GM12865 (cell line): ENCODE measurements around the gene MIA2.

Experiments
- DNase-seq: peaks from one replicate; pipeline ENCODE4 v3.0.0; 2010; ENCODE audit warnings: low read depth
- H3K4me3 ChIP-seq: 2 replicates; pipeline ENCODE4 v1.5.1; 2011; ENCODE audit warnings: mild to moderate bottlenecking, low read depth, low read length, control low read depth
- CTCF ChIP-seq: IDR thresholded peaks from 2 replicates; pipeline ENCODE4 v1.5.1; 2011; ENCODE audit warnings: low read length, control low read depth, low read depth, inconsistent platforms; ENCODE audit not compliant: insufficient read depth; ENCODE audit errors: missing control alignments

MIA2 gene

GRCh38 chr14:39428118-39428517 is 194.4 kb downstream of the MIA2 start:
- no peak for TF ChIP-seq CTCF
- H3K4me3 ChIP-seq: no peak overlapping the region
- no peak for DNase-seq

- peak overlapping the region; percentile 95 for H3K4me3 ChIP-seq
- peak; percentile 21 for DNase-seq
- no peak for TF ChIP-seq CTCF
Measured at GRCh38 chr14:39430762-39431415, 197.2 kb downstream of the MIA2 start.

- peak; percentile 74 for DNase-seq
- peak overlapping the region; percentile 95 for H3K4me3 ChIP-seq
- no peak for TF ChIP-seq CTCF
Measured at GRCh38 chr14:39431416-39432178, 197.9 kb downstream of the MIA2 start.

GRCh38 chr14:39432179-39432618 is 198.5 kb downstream of the MIA2 start, which contains the start of gene FBXO33:
Gene FBXO33 (minus strand): TSS chr14:39432433. CDS start chr14:39432162, 271 bp downstream.
- H3K4me3 ChIP-seq: peak within 1 kb of the TSS; percentile 95
- DNase-seq: peak; percentile 99
- TF ChIP-seq CTCF: no peak

GRCh38 chr14:39432619-39433451 is 199.1 kb downstream of the MIA2 start:
- TF ChIP-seq CTCF: no peak
- peak; percentile 92 for DNase-seq
- H3K4me3 ChIP-seq: peak overlapping the region; percentile 80

GRCh38 chr14:39433452-39433813 is 199.7 kb downstream of the MIA2 start:
- DNase-seq: no peak
- TF ChIP-seq CTCF: no peak
- H3K4me3 ChIP-seq: peak overlapping the region; percentile 80
